Esophagus muscularis mucosa (tissue), 3 donors: ENCODE data around the gene LSM4.

Source experiments
- CTCF ChIP-seq, 3 experiments: fragments of 200-600 bp in 2 of 3; fragments of 450-650 bp in 1 of 3; sonication (generic) in 2 of 3; IDR thresholded peaks; one replicate each; pipeline ENCODE4 v1.5.1; 2017 to 2019; ENCODE audit warnings: antibody characterized with exemption in 3 of 3, mild to moderate bottlenecking in 2 of 3, moderate library complexity in 1 of 3
- EP300 ChIP-seq: sonication (generic); formaldehyde crosslinking; IDR thresholded peaks from one replicate; pipeline ENCODE4 v1.6.1; 2017; ENCODE audit warnings: antibody characterized with exemption

- TF ChIP-seq EP300: no peak
- TF ChIP-seq CTCF (IDR thresholded peaks at IDR 0.05): no peak
Observed at GRCh38 chr19:18259893-18260292, 63.0 kb downstream of the LSM4 start.
